Endothelial cell of umbilical vein (primary cell): Measurements from ENCODE around the gene PLAGL1. TPM values are rescaled to one million over a fixed set of nuclear protein-coding genes. Genes with fewer than 3 reads are reported as not detected.
"Not testable (repeated sequence)": the region's sequence is repeated elsewhere in the genome, so short reads cannot be mapped to it uniquely, and the experiment has no call there.

ENCODE experiments used
- BruUV-seq: library from RNA; stranded (reverse); fragments of 400-500 nt; replicated peaks from 2 replicates; lab custom pipeline; 2021; lab: Mats Ljungman, UMichigan
- CTCF ChIA-PET: fragments of 300-600, 350-600 bp; sonication (Branson Sonifier 250); formaldehyde crosslinking; loops from one replicate; lab custom pipeline; 2021; ENCODE audit warnings: antibody characterized with exemption, inconsistent platforms; lab: Charles Lee
- POLR2A ChIA-PET: fragments of 300-600, 350-600 bp; sonication (Branson Sonifier 250); formaldehyde crosslinking; loops from one replicate; lab custom pipeline; 2021; ENCODE audit warnings: antibody characterized with exemption, inconsistent platforms; lab: Charles Lee
- DNase-seq: peaks from one replicate; pipeline ENCODE4 v3.0.0-alpha.2; 2011; ENCODE audit warnings: low read depth, low spot score
- FAIRE-seq: peaks from 2 replicates; lab custom pipeline; 2011; peaks lifted over from hg19 to GRCh38; lab: Jason Lieb, UNC
- H2AFZ ChIP-seq: 2 replicates; pipeline ENCODE4 v1.6.0; 2012; ENCODE audit warnings: low read depth, low read length, control low read depth, inconsistent platforms
- H3K27ac ChIP-seq: 2 replicates; pipeline ENCODE4 v1.5.1; 2011; ENCODE audit warnings: low read depth, mild to moderate bottlenecking, control low read depth, low read length, moderate library complexity; ENCODE audit not compliant: insufficient read depth
- H3K27me3 ChIP-seq, 2 experiments: 2 replicates each; pipeline versions ENCODE4 v1.6.0 to v1.6.1; 2011; ENCODE audit warnings: low read length in 2 of 2, mixed read lengths in 1 of 2; ENCODE audit not compliant: control insufficient read depth in 2 of 2, insufficient read depth in 2 of 2
- H3K36me3 ChIP-seq, 2 experiments: 2 replicates in 1 of 2; 3 replicates in 1 of 2; pipeline ENCODE4 v1.5.1; 2011; ENCODE audit warnings: low read length in 2 of 2, mild to moderate bottlenecking in 1 of 2, moderate library complexity in 1 of 2; ENCODE audit not compliant: control insufficient read depth in 2 of 2, insufficient read depth in 2 of 2; ENCODE audit errors: extremely low read depth in 1 of 2
- H3K4me1 ChIP-seq: 3 replicates; pipeline ENCODE4 v1.5.1; 2011; ENCODE audit warnings: mild to moderate bottlenecking, low read length; ENCODE audit not compliant: control insufficient read depth, insufficient read depth; ENCODE audit errors: extremely low read depth
- H3K4me2 ChIP-seq: 2 replicates; pipeline ENCODE4 v1.6.1; 2011; ENCODE audit warnings: low read length, control low read depth, mixed read lengths; ENCODE audit not compliant: insufficient read depth
- H3K4me3 ChIP-seq, 3 experiments: fragments of 200-600 bp in 1 of 3; sonication (generic), shearing (Covaris generic) in 1 of 3; replicated peaks in 1 of 3; 2 replicates each; pipeline ENCODE4 v1.5.1; 2011 to 2016; ENCODE audit warnings: control low read depth in 3 of 3, low read length in 3 of 3, mild to moderate bottlenecking in 2 of 3, inconsistent platforms in 1 of 3, low read depth in 1 of 3, moderate library complexity in 1 of 3; ENCODE audit not compliant: insufficient read depth in 1 of 3
- H3K79me2 ChIP-seq: 2 replicates; pipeline ENCODE4 v1.6.0; 2012; ENCODE audit warnings: low read length, inconsistent platforms; ENCODE audit not compliant: control insufficient read depth, insufficient read depth
- H3K9ac ChIP-seq: replicated peaks from 2 replicates; pipeline ENCODE3; 2011; ENCODE audit warnings: low read length, control low read depth; ENCODE audit not compliant: insufficient read depth; ENCODE audit errors: extremely low read depth
- H3K9me1 ChIP-seq: replicated peaks from 3 replicates; pipeline ENCODE4 v1.6.0; 2011; ENCODE audit warnings: mild to moderate bottlenecking, low read length; ENCODE audit not compliant: control insufficient read depth, insufficient read depth; ENCODE audit errors: extremely low read depth
- H3K9me3 ChIP-seq: replicated peaks from 2 replicates; pipeline ENCODE4 v1.5.1; 2012; ENCODE audit warnings: low read length, inconsistent platforms; ENCODE audit not compliant: control insufficient read depth, insufficient read depth
- H4K20me1 ChIP-seq: replicated peaks from 2 replicates; pipeline ENCODE3; 2011; ENCODE audit warnings: mild to moderate bottlenecking, low read length; ENCODE audit not compliant: control insufficient read depth, insufficient read depth; ENCODE audit errors: extremely low read depth
- EZH2 ChIP-seq: IDR thresholded peaks from 2 replicates; pipeline ENCODE4 v1.6.1; 2012; ENCODE audit warnings: borderline replicate concordance, low read depth, mild to moderate bottlenecking, moderate library complexity, low read length, inconsistent platforms; ENCODE audit not compliant: severe bottlenecking
- FOS ChIP-seq: IDR thresholded peaks from 2 replicates; pipeline ENCODE4 v1.6.1; 2011; ENCODE audit warnings: mild to moderate bottlenecking, low read length, moderate library complexity, borderline replicate concordance; ENCODE audit not compliant: insufficient read depth
- JUN ChIP-seq: IDR thresholded peaks from 2 replicates; pipeline ENCODE4 v1.6.1; 2011; ENCODE audit warnings: borderline replicate concordance, low read depth; ENCODE audit not compliant: insufficient read length, insufficient read depth
- MYC ChIP-seq: IDR thresholded peaks from one replicate; pipeline ENCODE4 v1.6.1; 2011; ENCODE audit warnings: mild to moderate bottlenecking, low read depth, low read length
- POLR2AphosphoS5 ChIP-seq: IDR thresholded peaks from 2 replicates; pipeline ENCODE4 v1.6.1; 2012; ENCODE audit warnings: low read depth, mild to moderate bottlenecking, control low read depth, low read length, moderate library complexity; ENCODE audit not compliant: insufficient read depth
- dilution Hi-C: fragments of 300-500 bp; cut with MboI; formaldehyde crosslinking; loops from one replicate; pipeline ENCODE4 v1.15.0; 2019; ENCODE audit warnings: low sequenced_read_pairs; ENCODE audit not compliant: extremely low pct_ligation_motif_present
- intact Hi-C: fragments of 100-400 bp; cut with micrococcal nuclease; formaldehyde crosslinking; loops from one replicate; pipeline ENCODE4 v1.10.0; 2022
- polyA plus RNA-seq, 4 experiments: library from polyadenylated mRNA; depleted of rRNA in 3 of 4; stranded (reverse) in 3 of 4; unstranded in 1 of 4; fragments of >200 nt; gene quantifications; 2 replicates each; pipeline versions ENCODE4 v1.2.1 to v1.2.3, GENCODE V29; 2011 to 2012; ENCODE audit warnings: missing spikeins in 1 of 4
- total RNA-seq: library from RNA; stranded (reverse); gene quantifications from 2 replicates; pipeline ENCODE4 v1.2.3, GENCODE V29; 2021
- TF ChIP-seq, protein P1 (sequence below), 2 donors: IDR thresholded peaks; 1 replicate in 1 of 2; 2 replicates in 1 of 2; pipeline ENCODE4 v1.5.1; 2011; ENCODE audit warnings: low read length in 2 of 2, mild to moderate bottlenecking in 2 of 2, moderate library complexity in 2 of 2, control low read depth in 1 of 2, inconsistent platforms in 1 of 2, low read depth in 1 of 2; ENCODE audit not compliant: insufficient read depth in 1 of 2; ENCODE audit errors: extremely low read depth in 1 of 2
- TF ChIP-seq, protein P2 (sequence below): IDR thresholded peaks from 2 replicates; pipeline ENCODE4 v1.6.1; 2011; ENCODE audit not compliant: insufficient read depth, insufficient read length

The PLAGL1 gene
- total and polyA plus RNA-seq, 2 donors (not counting 3 experiments of a cell fraction or from before 2014, with no cell fraction given) = 20.9 to 40.4 TPM

GRCh38 chr6:144049386-144049785 is 41.3 kb upstream of the PLAGL1 start:
- TF ChIP-seq POLR2AphosphoS5 (no peak), MYC (no peak)
- intact Hi-C loops (no loop called here), dilution Hi-C loops (no loop called here)
- Histone ChIP-seq H3K4me1 (no peaks in the 10 kb centered on the region), H3K27me3 (peaks cover 6 to 17% of the 10 kb centered on the region in 2 experiments), H3K4me2 (no peak overlapping the region), H3K9me1 (no peaks in the 10 kb centered on the region), H2AFZ (no peak overlapping the region), H3K4me3 (no peak overlapping the region), H3K79me2 (no peaks in the 10 kb centered on the region), H3K9me3 (no peaks in the 10 kb centered on the region), H4K20me1 (no peaks in the 10 kb centered on the region), H3K27ac (no peak overlapping the region), H3K9ac (no peak overlapping the region), H3K36me3 (no peaks in the 10 kb centered on the region)
- no peak for DNase-seq
- ChIA-PET CTCF (no interaction called here), POLR2A (no interaction called here)
- no peak for FAIRE-seq
- no TSS peak for BruUV-seq

GRCh38 chr6:144047688-144048087 is 39.6 kb upstream of the PLAGL1 start:
- no TSS peak for BruUV-seq
- POLR2A ChIA-PET = no interaction called here

GRCh38 chr6:144046672-144047071 is 38.6 kb upstream of the PLAGL1 start:
- BruUV-seq, FAIRE-seq: not testable (repeated sequence)

More at GRCh38 chr6:144047688-144048087, 39.6 kb upstream of the PLAGL1 start:
- H3K4me3 ChIP-seq = no peak overlapping the region
- no peak overlapping the region for H3K4me2 ChIP-seq
- no peak overlapping the region for H3K27ac ChIP-seq
- no peaks in the 10 kb centered on the region for H3K9me3 ChIP-seq
- no peak for DNase-seq
- dilution Hi-C loops = no loop called here
- CTCF ChIA-PET = no interaction called here
- H3K79me2 ChIP-seq = no peaks in the 10 kb centered on the region
- H4K20me1 ChIP-seq = no peaks in the 10 kb centered on the region
- H3K9me1 ChIP-seq = no peaks in the 10 kb centered on the region
- no peaks in the 10 kb centered on the region for H3K36me3 ChIP-seq
- no peak for FAIRE-seq
- intact Hi-C loops = no loop called here
- no peak overlapping the region for H2AFZ ChIP-seq
- TF ChIP-seq, protein P1, sequence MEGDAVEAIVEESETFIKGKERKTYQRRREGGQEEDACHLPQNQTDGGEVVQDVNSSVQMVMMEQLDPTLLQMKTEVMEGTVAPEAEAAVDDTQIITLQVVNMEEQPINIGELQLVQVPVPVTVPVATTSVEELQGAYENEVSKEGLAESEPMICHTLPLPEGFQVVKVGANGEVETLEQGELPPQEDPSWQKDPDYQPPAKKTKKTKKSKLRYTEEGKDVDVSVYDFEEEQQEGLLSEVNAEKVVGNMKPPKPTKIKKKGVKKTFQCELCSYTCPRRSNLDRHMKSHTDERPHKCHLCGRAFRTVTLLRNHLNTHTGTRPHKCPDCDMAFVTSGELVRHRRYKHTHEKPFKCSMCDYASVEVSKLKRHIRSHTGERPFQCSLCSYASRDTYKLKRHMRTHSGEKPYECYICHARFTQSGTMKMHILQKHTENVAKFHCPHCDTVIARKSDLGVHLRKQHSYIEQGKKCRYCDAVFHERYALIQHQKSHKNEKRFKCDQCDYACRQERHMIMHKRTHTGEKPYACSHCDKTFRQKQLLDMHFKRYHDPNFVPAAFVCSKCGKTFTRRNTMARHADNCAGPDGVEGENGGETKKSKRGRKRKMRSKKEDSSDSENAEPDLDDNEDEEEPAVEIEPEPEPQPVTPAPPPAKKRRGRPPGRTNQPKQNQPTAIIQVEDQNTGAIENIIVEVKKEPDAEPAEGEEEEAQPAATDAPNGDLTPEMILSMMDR (IDR thresholded peaks at IDR 0.05; ENCODE audit: extremely low read depth in 1 of 2, insufficient read depth in 1 of 2, low read depth in 1 of 2, low read length in 2 of 2) = no peak
- TF ChIP-seq FOS = no peak
- no peak for TF ChIP-seq MYC
- no peak for TF ChIP-seq POLR2AphosphoS5
- TF ChIP-seq JUN = no peak
- TF ChIP-seq, protein P2, sequence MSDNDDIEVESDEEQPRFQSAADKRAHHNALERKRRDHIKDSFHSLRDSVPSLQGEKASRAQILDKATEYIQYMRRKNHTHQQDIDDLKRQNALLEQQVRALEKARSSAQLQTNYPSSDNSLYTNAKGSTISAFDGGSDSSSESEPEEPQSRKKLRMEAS = no peak
- TF ChIP-seq EZH2 = no peak
- no peak overlapping the region for H3K9ac ChIP-seq
- H3K4me1 ChIP-seq = no peaks in the 10 kb centered on the region
- H3K27me3 ChIP-seq = peaks cover 6 to 17% of the 10 kb centered on the region in 2 experiments

More at GRCh38 chr6:144046672-144047071, 38.6 kb upstream of the PLAGL1 start:
- DNase-seq, dilution Hi-C loops, H3K4me3 ChIP-seq, intact Hi-C loops, POLR2A ChIA-PET, H3K4me1 ChIP-seq, H3K9ac ChIP-seq, H3K79me2 ChIP-seq, H3K27ac ChIP-seq, H3K9me3 ChIP-seq, H3K36me3 ChIP-seq, H3K4me2 ChIP-seq, H3K9me1 ChIP-seq, H2AFZ ChIP-seq, H4K20me1 ChIP-seq, CTCF ChIA-PET: not testable (repeated sequence)
- peaks cover 3 to 11% of the 10 kb centered on the region in 2 experiments for H3K27me3 ChIP-seq
